Activated CD4-positive, alpha-beta T cell treated with anti-CD3 and anti-CD28 coated beads, Interleukin-2, amount 50 U/mL, for 48 hours (primary cell): ENCODE results near the gene NSD1.
"Not testable (repeated sequence)": the region's sequence is repeated elsewhere in the genome, so short reads cannot be mapped to it uniquely, and the experiment has no call there.

ENCODE experiments used
- DNase-seq, 2 experiments: peaks; one replicate each; pipeline ENCODE4 v3.0.0-alpha.2; 2020

Gene NSD1

DNA sequence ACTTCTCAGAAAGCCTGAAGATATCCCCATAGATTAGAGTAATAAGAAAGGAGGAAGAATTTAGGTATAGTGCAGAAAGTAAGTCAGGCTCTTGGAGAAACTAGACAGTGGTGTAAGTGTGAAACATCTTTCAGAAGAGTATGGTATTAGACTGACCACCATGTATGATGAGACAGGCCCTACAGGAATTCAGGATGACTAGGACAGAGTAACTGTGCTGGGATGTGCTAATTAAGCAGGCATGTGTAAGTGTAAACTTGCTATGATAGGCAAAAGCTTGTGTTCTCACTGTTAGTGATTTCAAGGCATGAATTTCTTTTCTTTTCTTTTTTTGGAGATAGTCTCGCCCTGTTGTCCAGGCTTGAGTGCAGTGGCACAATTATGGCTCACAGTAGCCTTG is 99.2 kb downstream of the NSD1 start:
- DNase-seq: no peak

DNA sequence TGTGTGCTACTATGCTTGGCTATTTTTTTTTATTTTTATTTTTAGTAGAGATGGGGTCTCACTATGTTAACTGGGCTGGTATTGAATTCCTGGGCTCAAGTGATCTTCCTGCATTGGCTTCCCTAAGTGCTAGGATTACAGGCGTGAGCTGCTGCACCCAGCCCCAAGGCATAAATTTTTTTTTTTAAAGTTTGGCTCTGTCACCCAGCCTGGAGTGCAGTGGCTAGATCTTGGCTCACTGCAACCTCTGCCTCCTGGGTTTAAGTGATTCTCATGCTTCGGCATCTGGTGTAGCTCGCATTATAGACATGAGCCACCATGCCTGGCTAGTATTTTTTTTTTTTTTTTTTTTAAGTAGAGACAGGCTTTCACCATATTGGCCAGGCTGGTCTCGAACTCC is 99.6 kb downstream of the NSD1 start:
- DNase-seq: no peak

DNA sequence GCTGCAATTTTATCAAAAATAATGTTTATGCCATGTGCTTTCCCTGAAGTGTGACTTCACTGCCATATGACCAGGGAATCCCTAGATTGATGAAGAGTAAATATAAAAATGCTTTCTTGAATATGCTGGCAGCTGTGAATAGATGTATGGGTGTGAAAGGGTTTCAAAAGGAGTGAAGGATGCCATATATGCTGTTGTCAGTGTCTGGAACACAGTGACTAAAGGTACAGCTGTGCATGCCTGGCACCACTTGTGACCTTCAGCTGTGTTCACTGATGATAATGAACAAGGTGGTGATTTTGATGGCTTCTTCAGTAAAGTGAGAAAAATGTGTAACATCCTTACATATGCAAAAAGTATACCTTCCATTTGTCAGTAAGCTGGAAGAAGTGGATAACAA is 100.2 kb downstream of the NSD1 start:
- no peak for DNase-seq

DNA sequence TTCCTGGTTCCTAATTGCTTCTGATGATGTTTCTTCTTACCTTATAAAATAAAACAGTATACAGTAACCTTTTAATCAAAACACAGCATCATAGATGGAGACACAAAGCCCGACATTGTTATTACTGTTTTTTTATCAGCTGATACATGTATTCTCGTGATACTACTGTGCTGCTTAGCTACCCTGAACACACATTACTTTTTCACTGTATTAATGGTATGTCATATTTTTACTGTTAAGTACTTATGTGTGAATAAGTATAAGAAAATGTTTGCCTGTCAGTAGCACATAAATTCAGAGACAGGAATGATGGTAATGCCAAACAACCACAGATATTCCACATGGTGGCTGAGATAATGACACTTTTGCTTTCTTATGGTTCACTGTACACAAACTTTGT is 101.3 kb downstream of the NSD1 start:
- DNase-seq: no peak

GRCh38 chr5:177241768-177242167 is 108.2 kb downstream of the NSD1 start:
- DNase-seq: no peak

- DNase-seq: no peak
Measured at GRCh38 chr5:177242304-177242703, 108.7 kb downstream of the NSD1 start.

DNA sequence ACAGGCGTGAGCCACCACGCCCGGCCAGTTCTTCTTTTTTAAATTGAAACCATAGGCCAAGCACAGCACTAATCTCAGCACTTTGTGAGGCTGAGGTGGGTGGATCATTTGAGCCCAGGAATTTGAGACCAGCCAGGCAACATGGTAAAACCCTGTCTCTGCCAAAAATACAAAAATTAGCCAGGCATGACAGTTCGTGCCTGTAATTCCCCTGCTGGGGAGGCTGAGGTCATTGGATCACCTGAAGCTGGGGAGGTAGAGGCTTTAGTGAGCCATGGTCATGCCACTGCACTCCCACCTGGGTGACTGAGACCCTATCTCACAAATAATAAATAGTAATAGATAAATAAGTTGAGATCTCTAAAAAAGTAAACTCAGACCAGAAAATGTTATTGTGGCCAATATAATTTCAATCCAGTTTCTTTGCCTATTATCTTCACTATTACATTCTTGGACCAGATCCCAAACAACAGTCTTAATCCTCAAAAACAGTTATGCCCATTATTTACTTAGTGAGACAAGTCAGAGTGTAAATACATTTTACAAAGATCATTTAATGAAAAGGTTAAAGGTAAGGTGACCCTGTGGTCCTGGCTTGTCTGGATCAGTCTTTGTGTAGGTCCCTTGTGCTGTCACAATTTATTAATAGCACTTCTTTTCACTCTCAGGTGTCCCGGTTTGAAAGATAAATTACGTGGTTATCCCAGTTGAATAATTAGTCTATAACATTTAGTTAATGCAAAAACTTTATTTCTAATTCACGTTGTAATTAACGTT is 116.4 kb downstream of the NSD1 start:
- no peak for DNase-seq

GRCh38 chr5:177253252-177253651 is 119.7 kb downstream of the NSD1 start:
- DNase-seq: no peak

- DNase-seq: no peak
Measured at GRCh38 chr5:177256296-177256695, 122.7 kb downstream of the NSD1 start.

GRCh38 chr5:177258711-177259110 is 125.1 kb downstream of the NSD1 start:
- not testable (repeated sequence) for DNase-seq

GRCh38 chr5:177260961-177261360 is 127.4 kb downstream of the NSD1 start:
- no peak for DNase-seq

DNA sequence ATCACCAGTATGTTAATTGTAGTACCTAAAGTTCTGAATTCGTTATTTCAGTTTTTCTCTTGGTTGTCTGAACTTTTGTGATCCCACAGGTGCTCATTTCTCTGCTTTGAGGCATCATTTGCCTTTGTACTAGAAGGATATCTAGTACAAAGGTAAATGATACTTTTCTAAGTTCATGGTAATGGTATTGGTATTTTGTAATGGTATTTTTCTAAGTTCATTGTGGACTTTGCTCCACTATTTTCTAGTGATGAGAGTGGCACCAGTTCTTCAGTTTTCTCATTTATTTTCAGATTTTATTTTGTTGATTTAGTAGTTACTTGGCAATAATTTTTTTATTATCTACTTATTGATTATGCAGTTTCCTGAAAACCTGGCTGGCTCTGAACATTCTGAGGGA is 127.9 kb downstream of the NSD1 start:
- no peak for DNase-seq

- DNase-seq: no peak
Measured at GRCh38 chr5:177264178-177264577, 130.6 kb downstream of the NSD1 start.

DNA sequence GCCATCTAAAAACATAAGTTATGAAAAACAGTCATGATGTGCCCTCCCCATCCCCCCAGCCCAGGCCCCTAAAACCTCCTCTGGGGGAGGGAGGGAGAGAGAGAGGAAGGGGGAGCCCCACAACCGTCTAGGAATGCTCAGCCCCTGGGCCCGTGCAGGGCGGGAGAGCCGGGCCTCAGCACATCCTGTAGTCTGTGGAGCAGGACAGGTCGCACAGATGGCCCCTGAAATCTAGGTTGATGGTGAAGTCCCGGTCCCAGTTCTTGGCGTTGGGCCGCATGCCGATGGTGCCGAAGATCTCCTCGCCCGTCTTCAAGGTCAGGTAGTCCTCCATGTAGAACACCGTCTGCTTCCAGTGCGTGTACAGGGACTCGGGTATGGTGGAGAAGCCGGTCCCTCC is 131.8 kb downstream of the NSD1 start:
- no peak for DNase-seq

GRCh38 chr5:177269232-177269895 is 135.8 kb downstream of the NSD1 start:
- no peak for DNase-seq

DNA sequence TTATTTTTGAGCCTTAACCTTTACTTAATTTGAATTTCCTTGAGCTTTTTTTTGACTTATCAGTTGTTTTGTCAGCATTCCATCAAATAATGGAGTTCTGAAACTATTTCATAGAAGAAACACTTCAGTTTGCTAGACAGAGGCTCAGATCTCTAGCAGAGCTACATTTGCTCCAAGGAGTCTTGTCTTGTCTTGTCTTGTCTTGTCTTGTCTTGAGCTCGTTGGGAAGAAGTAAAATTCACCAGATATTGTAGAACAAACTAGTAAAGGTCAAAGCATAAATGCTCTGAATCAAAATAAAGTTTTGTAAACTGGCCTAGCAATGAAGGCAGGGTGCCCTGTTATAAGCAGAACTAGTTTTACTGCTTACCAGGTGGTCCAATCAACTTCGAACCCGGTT is 136.4 kb downstream of the NSD1 start:
- no peak for DNase-seq

GRCh38 chr5:177270653-177271052 is 137.1 kb downstream of the NSD1 start:
- no peak for DNase-seq

DNA sequence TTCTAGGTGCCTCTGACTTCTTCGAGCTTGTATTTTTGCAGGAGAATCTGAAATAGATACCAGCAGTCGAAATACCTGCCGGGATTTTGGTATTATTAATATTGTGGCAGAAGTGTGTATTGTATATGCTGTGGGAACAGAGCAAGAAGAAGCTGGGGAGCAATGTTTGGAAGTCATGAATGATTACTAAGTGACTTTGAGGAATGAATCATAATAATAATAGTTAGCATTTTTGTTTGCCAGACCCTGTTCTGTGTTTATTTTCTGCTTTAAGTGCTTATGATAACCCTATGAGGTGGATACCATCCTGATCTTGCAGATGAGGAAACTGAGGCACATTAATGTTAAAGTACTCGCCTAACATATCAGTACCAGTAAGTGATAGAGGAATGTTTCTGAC is 137.5 kb downstream of the NSD1 start:
- DNase-seq: no peak

- no peak for DNase-seq
Measured at GRCh38 chr5:177275883-177276282, 142.3 kb downstream of the NSD1 start.

DNA sequence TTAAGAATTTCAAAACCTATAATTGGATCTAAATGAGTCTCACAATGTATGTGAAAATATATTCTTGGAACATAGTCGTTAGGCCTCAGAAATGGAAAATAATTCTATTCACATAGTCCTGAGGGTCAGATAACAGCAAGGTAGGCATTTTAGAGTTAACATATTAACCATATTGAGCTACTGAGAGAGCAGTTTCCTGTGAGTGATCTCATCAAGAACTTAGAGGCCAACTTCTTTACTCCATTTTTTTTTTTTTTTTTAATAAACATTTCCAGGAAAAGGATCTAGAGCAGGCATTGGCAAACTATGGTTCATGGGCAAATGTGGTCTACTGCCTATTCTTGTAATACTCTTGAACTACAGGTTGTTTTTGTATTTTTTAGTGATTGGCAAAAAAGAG is 143.3 kb downstream of the NSD1 start:
- no peak for DNase-seq

DNA sequence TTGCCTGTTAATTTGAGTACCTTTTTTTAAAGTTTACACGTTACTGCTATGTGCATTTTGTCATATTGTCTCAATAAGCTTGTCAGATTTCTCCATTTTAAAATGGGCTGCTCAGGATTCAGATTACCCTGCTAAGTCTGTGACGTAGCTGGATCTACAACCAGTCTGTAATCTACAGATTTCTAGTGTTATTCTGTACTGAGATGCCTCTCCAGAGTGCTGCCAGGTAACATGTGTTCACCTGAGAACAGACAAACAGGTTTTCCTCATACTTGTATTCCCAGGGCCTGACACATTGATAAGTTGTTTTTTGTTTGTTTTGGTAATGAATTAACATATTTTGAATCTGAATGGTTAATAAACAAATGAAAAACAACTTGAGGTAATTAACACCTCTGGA is 154.6 kb downstream of the NSD1 start:
- DNase-seq: no peak

- DNase-seq: no peak
Measured at GRCh38 chr5:177290816-177291596, 157.4 kb downstream of the NSD1 start.

- DNase-seq: no peak
Measured at GRCh38 chr5:177291735-177292134, 158.2 kb downstream of the NSD1 start.
